Activated CD4-positive, alpha-beta T cell treated with anti-CD3 and anti-CD28 coated beads for 36 hours (primary cell): ENCODE data around the gene ADAMTS17. TPM values are rescaled to one million over a fixed set of nuclear protein-coding genes. Genes with fewer than 3 reads are reported as not detected.

Experiments used
- ATAC-seq: fragments of 200-7000 bp; cut with Tn5 transposase; one replicate; pipeline ENCODE4 v1.10.0; 2021; ENCODE audit warnings: mild to moderate bottlenecking, moderate library complexity
- CTCF ChIA-PET: fragments of 350-600 bp; sonication (Branson Sonifier 250); formaldehyde crosslinking; loops from one replicate; lab custom pipeline; 2021; ENCODE audit warnings: antibody characterized with exemption; lab: Charles Lee
- POLR2A ChIA-PET: fragments of 350-600 bp; sonication (Branson Sonifier 250); formaldehyde crosslinking; loops from one replicate; lab custom pipeline; 2021; ENCODE audit warnings: antibody characterized with exemption, inconsistent platforms; lab: Charles Lee
- DNase-seq: peaks from one replicate; pipeline ENCODE4 v3.0.0-alpha.2; 2020
- H3K27ac Mint-ChIP-seq: one replicate; pipeline ENCODE4 v1.8.0; 2021; ENCODE audit warnings: mixed read lengths
- H3K27me3 Mint-ChIP-seq: one replicate; pipeline ENCODE4 v1.8.0; 2021; ENCODE audit warnings: mixed read lengths
- H3K36me3 Mint-ChIP-seq: one replicate; pipeline ENCODE4 v1.8.0; 2021; ENCODE audit warnings: low read depth, mixed read lengths
- H3K4me1 Mint-ChIP-seq: one replicate; pipeline ENCODE4 v1.8.0; 2021; ENCODE audit warnings: mixed read lengths
- H3K4me3 Mint-ChIP-seq: one replicate; pipeline ENCODE4 v1.8.0; 2021; ENCODE audit warnings: mild to moderate bottlenecking, moderate library complexity, mixed read lengths
- H3K9me3 Mint-ChIP-seq: one replicate; pipeline ENCODE4 v1.8.0; 2021; ENCODE audit warnings: low read depth, mixed read lengths
- intact Hi-C, 2 experiments: fragments of 100-400 bp; cut with DNase I in 1 of 2; cut with micrococcal nuclease in 1 of 2; formaldehyde crosslinking; loops; one replicate each; pipeline versions ENCODE4 v1.14.2 to v1.15.1; 2022 to 2024; cut with DNase I, micrococcal nuclease
- total RNA-seq, 2 experiments: library from RNA; stranded (reverse); gene quantifications; one replicate each; pipeline ENCODE4 v1.2.3, GENCODE V29; 2021

Gene ADAMTS17
- total RNA-seq, 2 experiments from 2014 or later: 0.49 to 0.57 TPM

GRCh38 chr15:100310513-100311153 lies 31.1 kb downstream of the ADAMTS17 start:
- ChIA-PET POLR2A (no interaction called here), CTCF (interaction anchor here (2.1 kb wide), 1 partner anchor 40 kb away, joined by 7 read pairs; no protein-coding TSS in a partner anchor)
- H3K9me3 Mint-ChIP-seq: no peaks in the 10 kb centered on the region
- DNase-seq (no peak), ATAC-seq (no peak)
- H3K27ac Mint-ChIP-seq: no peak overlapping the region
- peaks cover 2% of the 10 kb centered on the region for H3K4me1 Mint-ChIP-seq
- intact Hi-C loops: no loop called here
- H3K27me3 Mint-ChIP-seq: no peaks in the 10 kb centered on the region
- H3K36me3 Mint-ChIP-seq: peaks cover 4% of the 10 kb centered on the region
- no peak overlapping the region for H3K4me3 Mint-ChIP-seq

DNA sequence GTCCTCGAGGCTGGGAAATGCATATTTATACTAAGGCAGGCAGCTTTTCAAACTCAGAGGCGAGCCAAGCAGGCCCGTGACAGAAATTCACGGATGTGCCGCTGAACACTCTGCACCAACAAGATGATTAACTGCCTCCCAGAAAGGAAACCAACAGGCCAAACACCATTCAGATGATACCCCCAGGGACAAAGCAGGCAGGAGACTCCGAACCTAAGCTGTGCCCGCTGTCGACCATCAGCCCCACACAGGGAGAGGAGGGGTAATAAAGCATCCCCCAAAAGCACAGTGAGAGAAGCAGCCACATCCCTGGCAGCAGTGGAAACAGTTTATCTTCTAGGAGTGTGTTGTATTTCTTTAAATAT lies 31.8 kb downstream of the ADAMTS17 start:
- ChIA-PET POLR2A (no interaction called here), CTCF (interaction anchor here (2.1 kb wide), 1 partner anchor 40 kb away, joined by 7 read pairs; no protein-coding TSS in a partner anchor)
- H3K27me3 Mint-ChIP-seq: no peaks in the 10 kb centered on the region
- peaks cover 4% of the 10 kb centered on the region for H3K36me3 Mint-ChIP-seq
- intact Hi-C loops: no loop called here
- no peak overlapping the region for H3K27ac Mint-ChIP-seq
- H3K4me3 Mint-ChIP-seq: no peak overlapping the region
- no peak for DNase-seq
- peaks cover 2% of the 10 kb centered on the region for H3K4me1 Mint-ChIP-seq
- no peaks in the 10 kb centered on the region for H3K9me3 Mint-ChIP-seq
- ATAC-seq: no peak

GRCh38 chr15:100309109-100310040 lies 32.4 kb downstream of the ADAMTS17 start:
- CTCF ChIA-PET: interaction anchor here (0.5 to 0.6 kb wide), 2 partner anchors 210 to 780 kb away, joined by 3 read pairs; no protein-coding TSS in a partner anchor
- POLR2A ChIA-PET: no interaction called here

GRCh38 chr15:100308608-100309007 lies 33.2 kb downstream of the ADAMTS17 start:
- POLR2A ChIA-PET: no interaction called here

More at GRCh38 chr15:100309109-100310040, 32.4 kb downstream of the ADAMTS17 start:
- no peak overlapping the region for H3K4me3 Mint-ChIP-seq
- intact Hi-C loops: no loop called here
- no peaks in the 10 kb centered on the region for H3K9me3 Mint-ChIP-seq
- ATAC-seq (no peak), DNase-seq (no peak)
- H3K27ac Mint-ChIP-seq: no peak overlapping the region
- peaks cover 2% of the 10 kb centered on the region for H3K4me1 Mint-ChIP-seq
- no peaks in the 10 kb centered on the region for H3K27me3 Mint-ChIP-seq
- peaks cover 4% of the 10 kb centered on the region for H3K36me3 Mint-ChIP-seq

DNA sequence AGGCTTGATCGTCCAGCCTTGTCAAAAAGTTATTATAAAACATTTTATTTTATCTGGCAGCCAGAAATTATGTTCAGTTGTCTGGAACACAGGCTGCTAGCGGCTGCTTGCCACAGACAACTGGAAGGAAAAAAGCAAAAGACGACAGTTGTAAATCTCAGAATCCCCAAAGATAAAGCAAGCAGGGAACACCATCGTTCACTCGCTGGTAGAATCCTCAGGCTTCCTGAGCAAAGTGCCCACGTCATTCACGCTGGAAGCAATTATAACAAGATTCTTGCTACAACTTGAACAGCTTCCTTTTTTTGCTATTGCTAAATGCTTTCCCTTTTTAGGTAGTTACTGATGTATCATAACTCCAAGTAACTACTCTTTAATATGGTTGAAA lies 33.6 kb downstream of the ADAMTS17 start:
- no peak for ATAC-seq
- intact Hi-C loops: no loop called here
- H3K4me1 Mint-ChIP-seq: peaks cover 2% of the 10 kb centered on the region
- no peak overlapping the region for H3K4me3 Mint-ChIP-seq
- no peaks in the 10 kb centered on the region for H3K27me3 Mint-ChIP-seq
- H3K9me3 Mint-ChIP-seq: no peaks in the 10 kb centered on the region
- peaks cover 4% of the 10 kb centered on the region for H3K36me3 Mint-ChIP-seq
- no peak for DNase-seq
- H3K27ac Mint-ChIP-seq: no peak overlapping the region
- POLR2A ChIA-PET: no interaction called here
- CTCF ChIA-PET: interaction anchor here (0.6 to 0.7 kb wide), 2 partner anchors 30 to 171 kb away, joined by 3 read pairs; no protein-coding TSS in a partner anchor

More at GRCh38 chr15:100308608-100309007, 33.2 kb downstream of the ADAMTS17 start:
- ATAC-seq: no peak
- H3K4me3 Mint-ChIP-seq: no peak overlapping the region
- peaks cover 4% of the 10 kb centered on the region for H3K36me3 Mint-ChIP-seq
- CTCF ChIA-PET: interaction anchor here (0.6 to 0.7 kb wide), 3 partner anchors 29 to 781 kb away, joined by 3 read pairs; no protein-coding TSS in a partner anchor
- DNase-seq: no peak
- no peak overlapping the region for H3K27ac Mint-ChIP-seq
- no peaks in the 10 kb centered on the region for H3K9me3 Mint-ChIP-seq
- H3K27me3 Mint-ChIP-seq: no peaks in the 10 kb centered on the region
- H3K4me1 Mint-ChIP-seq: peaks cover 2% of the 10 kb centered on the region
- intact Hi-C loops: no loop called here

DNA sequence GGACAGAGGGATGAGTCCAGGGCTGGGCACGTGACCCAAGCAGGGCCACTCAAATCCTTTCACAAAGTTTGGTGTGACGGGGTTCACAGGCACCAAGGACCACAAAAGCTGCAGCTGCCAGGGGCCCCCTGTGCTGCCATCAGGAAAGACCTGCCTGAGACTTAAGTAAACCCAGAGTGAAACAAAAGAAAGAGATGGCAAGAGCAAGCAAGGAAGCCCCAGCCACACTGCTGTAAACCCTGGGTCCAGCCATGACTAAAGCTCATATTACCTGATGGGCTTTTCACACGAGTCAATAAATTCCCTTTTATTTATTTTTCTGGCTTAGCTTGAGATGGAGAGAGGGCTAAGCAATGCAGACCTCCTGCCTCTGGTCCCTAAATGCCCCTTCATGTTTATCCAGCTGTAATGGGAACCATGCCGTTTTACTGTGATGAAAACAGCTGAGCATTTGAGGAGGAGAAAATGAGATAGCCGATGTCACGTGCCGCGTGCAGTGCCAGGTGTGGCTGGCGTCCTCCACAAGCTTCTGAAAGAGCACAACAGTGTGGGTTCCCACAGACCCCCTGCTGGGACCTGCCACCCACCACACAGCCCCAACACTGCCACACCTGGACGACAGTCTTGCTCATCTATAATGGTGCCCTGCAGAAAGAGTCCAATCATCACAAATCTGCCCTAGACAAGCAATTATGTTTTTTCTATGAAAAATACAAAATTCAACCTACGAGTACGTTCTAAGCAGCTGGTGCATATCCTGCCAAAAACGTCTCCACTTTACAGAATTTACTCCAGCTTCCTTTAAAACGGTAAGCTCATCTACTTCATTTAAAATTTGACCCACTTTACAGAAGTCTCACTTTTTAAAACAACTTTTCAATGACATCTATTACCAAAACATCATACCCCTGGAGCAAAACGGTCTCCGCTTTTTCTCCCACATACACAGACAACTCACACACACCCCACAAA lies 34.2 kb downstream of the ADAMTS17 start:
- ATAC-seq: no peak
- Mint-ChIP-seq H3K27ac (no peak overlapping the region), H3K4me3 (no peak overlapping the region), H3K27me3 (no peaks in the 10 kb centered on the region), H3K36me3 (peaks cover 3% of the 10 kb centered on the region), H3K9me3 (no peaks in the 10 kb centered on the region), H3K4me1 (peaks cover 2% of the 10 kb centered on the region)
- POLR2A ChIA-PET: no interaction called here
- CTCF ChIA-PET: interaction anchor here (0.6 to 0.8 kb wide), 4 partner anchors 30 to 171 kb away, joined by 3 read pairs; no protein-coding TSS in a partner anchor
- DNase-seq: no peak
- intact Hi-C loops: no loop called here

- CTCF ChIA-PET: no interaction called here
These were observed 35.7 kb downstream of the ADAMTS17 start for GRCh38 chr15:100306098-100306497.

GRCh38 chr15:100301910-100302431 lies 39.8 kb downstream of the ADAMTS17 start:
- DNase-seq (no peak), ATAC-seq (no peak)
- ChIA-PET POLR2A (no interaction called here), CTCF (no interaction called here)
- H3K27me3 Mint-ChIP-seq: no peaks in the 10 kb centered on the region
- H3K36me3 Mint-ChIP-seq: peaks cover 5% of the 10 kb centered on the region
- H3K27ac Mint-ChIP-seq: no peak overlapping the region
- intact Hi-C loops: no loop called here
- no peak overlapping the region for H3K4me3 Mint-ChIP-seq
- H3K9me3 Mint-ChIP-seq: peaks cover 8% of the 10 kb centered on the region
- no peaks in the 10 kb centered on the region for H3K4me1 Mint-ChIP-seq

More at GRCh38 chr15:100306098-100306497, 35.7 kb downstream of the ADAMTS17 start:
- POLR2A ChIA-PET: no interaction called here
- H3K27me3 Mint-ChIP-seq: no peaks in the 10 kb centered on the region
- intact Hi-C loops: no loop called here
- H3K9me3 Mint-ChIP-seq: no peaks in the 10 kb centered on the region
- no peak overlapping the region for H3K4me3 Mint-ChIP-seq
- no peaks in the 10 kb centered on the region for H3K36me3 Mint-ChIP-seq
- peaks cover 2% of the 10 kb centered on the region for H3K4me1 Mint-ChIP-seq
- DNase-seq (no peak), ATAC-seq (no peak)
- H3K27ac Mint-ChIP-seq: no peak overlapping the region

- intact Hi-C loops: no loop called here
- H3K36me3 Mint-ChIP-seq: peaks cover 5% of the 10 kb centered on the region
- ChIA-PET POLR2A (no interaction called here), CTCF (no interaction called here)
- no peaks in the 10 kb centered on the region for H3K27me3 Mint-ChIP-seq
- H3K9me3 Mint-ChIP-seq: peaks cover 8% of the 10 kb centered on the region
- H3K4me1 Mint-ChIP-seq: no peaks in the 10 kb centered on the region
- ATAC-seq: no peak
- no peak for DNase-seq
- H3K27ac Mint-ChIP-seq: no peak overlapping the region
- no peak overlapping the region for H3K4me3 Mint-ChIP-seq
These were observed 43.5 kb downstream of the ADAMTS17 start for GRCh38 chr15:100298257-100298656.

GRCh38 chr15:100297812-100298211 lies 44.0 kb downstream of the ADAMTS17 start:
- ChIA-PET CTCF (no interaction called here), POLR2A (no interaction called here)
- no peaks in the 10 kb centered on the region for H3K4me1 Mint-ChIP-seq
- no peak overlapping the region for H3K27ac Mint-ChIP-seq
- H3K9me3 Mint-ChIP-seq: peaks cover 8% of the 10 kb centered on the region
- intact Hi-C loops: no loop called here
- DNase-seq: no peak
- H3K27me3 Mint-ChIP-seq: no peaks in the 10 kb centered on the region
- peaks cover 5% of the 10 kb centered on the region for H3K36me3 Mint-ChIP-seq
- no peak overlapping the region for H3K4me3 Mint-ChIP-seq
- ATAC-seq: no peak
